Mucosa of stomach (tissue), 1 donor: Measurements from ENCODE around the gene BBLN.

ENCODE experiments used
- H3K27me3 ChIP-seq: one replicate; pipeline ENCODE4 v1.7.0; 2013; ENCODE audit warnings: mild to moderate bottlenecking, low read length; ENCODE audit not compliant: control insufficient read depth, insufficient read depth
- H3K36me3 ChIP-seq: one replicate; pipeline ENCODE4 v1.7.0; 2013; ENCODE audit warnings: low read length; ENCODE audit not compliant: control insufficient read depth, insufficient read depth
- H3K4me1 ChIP-seq: one replicate; pipeline ENCODE4 v1.7.0; 2013; ENCODE audit warnings: mild to moderate bottlenecking, low read length; ENCODE audit not compliant: control insufficient read depth, insufficient read depth
- H3K4me3 ChIP-seq: one replicate; pipeline ENCODE4 v1.7.0; 2013; ENCODE audit warnings: low read length
- H3K9ac ChIP-seq: one replicate; pipeline ENCODE4 v1.7.0; 2013; ENCODE audit warnings: mild to moderate bottlenecking, low read length, moderate library complexity
- H3K9me3 ChIP-seq: one replicate; pipeline ENCODE4 v1.7.0; 2013; ENCODE audit warnings: mild to moderate bottlenecking, low read length, moderate library complexity; ENCODE audit not compliant: control insufficient read depth
- donor health status: Pancreatic carcinoma.

Gene BBLN

DNA sequence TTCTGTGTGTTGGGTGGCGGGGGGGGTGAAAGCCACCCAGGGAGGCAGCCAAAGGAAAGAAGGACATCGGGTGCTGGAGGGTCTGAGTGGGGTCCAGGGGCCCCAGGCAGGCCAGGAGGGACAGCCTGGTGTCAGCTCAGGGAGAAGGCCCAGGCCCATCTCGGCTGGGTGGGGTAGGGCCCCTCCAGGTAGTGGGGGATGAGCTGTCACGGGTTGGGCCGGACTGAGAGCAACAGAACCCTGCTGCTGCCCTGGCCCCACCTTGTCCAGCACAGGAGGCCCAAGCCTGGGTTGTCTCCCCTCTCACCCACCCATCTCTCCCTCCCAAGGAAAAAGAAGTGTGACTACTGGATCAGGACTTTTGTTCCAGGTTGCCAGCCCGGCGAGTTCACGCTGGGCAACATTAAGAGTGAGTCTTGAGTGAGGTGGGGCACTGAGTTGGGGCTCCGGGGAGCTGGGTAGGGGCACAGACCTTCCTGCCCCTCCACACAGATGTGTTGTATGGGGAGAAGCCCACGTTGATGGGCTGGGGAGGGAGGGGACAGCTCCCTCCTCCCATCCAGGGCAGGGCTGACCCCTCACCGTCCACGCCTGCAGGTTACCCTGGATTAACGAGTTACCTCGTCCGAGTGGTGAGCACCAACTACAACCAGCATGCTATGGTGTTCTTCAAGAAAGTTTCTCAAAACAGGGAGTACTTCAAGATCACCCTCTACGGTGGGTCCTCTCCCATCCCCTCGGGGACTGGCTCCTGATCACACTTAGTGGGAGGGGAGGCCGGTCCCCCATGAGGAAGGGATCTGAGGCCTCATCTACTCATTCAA is 8.5 kb upstream of the BBLN start:
- Histone ChIP-seq H3K27me3 (no peaks in the 10 kb centered on the region), H3K4me1 (peaks cover 36% of the 10 kb centered on the region), H3K4me3 (no peak overlapping the region), H3K9me3 (no peaks in the 10 kb centered on the region), H3K36me3 (no peaks in the 10 kb centered on the region), H3K9ac (peak overlapping the region; percentile 67)

DNA sequence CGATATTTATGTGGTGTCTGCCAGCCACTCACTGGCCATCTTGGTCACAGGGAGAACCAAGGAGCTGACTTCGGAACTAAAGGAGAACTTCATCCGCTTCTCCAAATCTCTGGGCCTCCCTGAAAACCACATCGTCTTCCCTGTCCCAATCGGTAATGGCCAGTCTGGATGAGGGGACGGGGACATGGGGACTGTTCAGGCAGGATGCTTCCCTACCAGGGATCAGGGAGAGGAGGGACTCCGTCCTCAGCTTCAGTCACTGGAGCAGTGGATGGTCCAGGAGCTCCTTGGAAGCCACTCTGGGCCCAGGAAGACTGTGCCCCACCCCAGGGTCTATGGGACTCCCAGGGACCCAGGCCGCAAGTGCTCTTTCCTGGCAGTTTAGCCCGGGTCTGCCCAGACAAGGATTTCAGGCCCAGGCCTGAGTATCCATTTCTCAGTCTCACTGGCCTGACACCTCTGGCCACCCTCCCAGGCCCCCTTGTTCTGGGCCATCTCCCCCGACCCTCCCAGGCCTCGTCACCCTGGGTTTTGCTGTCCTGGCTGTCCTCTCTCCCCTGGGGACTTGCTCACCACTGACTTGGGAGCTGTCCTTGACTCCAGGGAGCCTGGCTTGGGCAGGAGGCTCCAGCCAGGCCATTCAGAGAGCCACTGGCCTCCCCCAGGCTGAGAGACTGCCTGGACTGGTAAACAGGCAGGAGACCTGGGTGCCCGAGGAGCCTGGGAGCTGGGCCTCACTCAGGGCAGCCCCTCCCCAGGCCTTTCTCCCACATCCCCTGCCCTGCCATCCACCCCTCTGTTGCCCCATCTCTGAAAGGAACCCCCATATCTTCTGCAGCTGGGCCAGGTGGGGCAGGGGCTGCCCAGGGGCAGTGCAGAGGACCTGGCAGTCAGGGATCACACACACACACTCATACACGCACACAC is 7.7 kb upstream of the BBLN start:
- Histone ChIP-seq H3K9me3 (no peaks in the 10 kb centered on the region), H3K4me1 (peaks cover 36% of the 10 kb centered on the region), H3K9ac (no peak overlapping the region), H3K4me3 (no peak overlapping the region), H3K36me3 (no peaks in the 10 kb centered on the region), H3K27me3 (no peaks in the 10 kb centered on the region)

GRCh38 chr9:128153060-128153946 is 6.8 kb upstream of the BBLN start:
- Histone ChIP-seq H3K4me3 (no peak overlapping the region), H3K36me3 (no peaks in the 10 kb centered on the region), H3K27me3 (no peaks in the 10 kb centered on the region), H3K9ac (no peak overlapping the region), H3K4me1 (peaks cover 31% of the 10 kb centered on the region), H3K9me3 (no peaks in the 10 kb centered on the region)

DNA sequence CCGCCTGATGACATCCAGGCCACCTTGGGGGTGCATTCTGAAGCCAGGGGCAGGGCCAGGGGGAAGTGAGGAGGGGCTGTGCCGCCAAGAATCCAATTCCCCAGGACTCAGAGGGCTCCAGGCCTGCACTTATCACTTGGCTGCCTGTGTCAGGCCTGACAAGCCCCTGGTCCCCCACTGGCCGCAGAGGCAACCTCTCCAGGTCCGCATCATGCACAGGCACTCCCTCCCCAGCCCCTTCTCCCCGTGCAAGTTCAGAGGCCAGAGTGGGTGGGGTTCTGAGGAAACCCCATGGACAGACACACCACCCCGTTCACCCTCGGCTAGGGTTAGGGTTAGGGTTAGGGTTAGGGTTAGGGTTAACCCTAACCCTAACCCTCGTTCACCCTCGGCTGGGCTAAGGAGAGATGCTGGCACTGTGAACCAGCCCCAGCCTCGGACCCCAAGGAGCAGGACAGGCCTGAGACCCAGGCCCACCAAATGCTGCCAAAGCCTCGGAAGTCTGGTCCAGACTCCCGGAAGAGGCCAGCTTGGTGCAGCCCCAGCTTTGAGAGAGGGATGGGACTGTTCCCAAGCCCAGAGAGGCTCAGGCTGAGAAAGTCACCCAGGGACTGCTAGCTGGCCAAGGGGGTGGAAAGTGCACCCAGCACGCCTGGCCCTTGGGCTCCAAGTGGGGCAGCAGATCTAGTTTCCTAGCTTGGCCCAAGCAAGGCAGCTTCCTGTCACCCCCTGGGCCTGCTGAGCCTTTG is 5.9 kb upstream of the BBLN start:
- no peak overlapping the region for H3K4me3 ChIP-seq
- no peaks in the 10 kb centered on the region for H3K27me3 ChIP-seq
- H3K4me1 ChIP-seq: peaks cover 23% of the 10 kb centered on the region
- H3K9ac ChIP-seq: no peak overlapping the region
- H3K36me3 ChIP-seq: no peaks in the 10 kb centered on the region
- no peaks in the 10 kb centered on the region for H3K9me3 ChIP-seq

- Histone ChIP-seq H3K4me3 (no peak overlapping the region), H3K36me3 (no peaks in the 10 kb centered on the region), H3K9ac (no peak overlapping the region), H3K9me3 (no peaks in the 10 kb centered on the region), H3K27me3 (no peaks in the 10 kb centered on the region), H3K4me1 (peaks cover 17% of the 10 kb centered on the region)
Measured at GRCh38 chr9:128155736-128156500, 4.1 kb upstream of the BBLN start.

DNA sequence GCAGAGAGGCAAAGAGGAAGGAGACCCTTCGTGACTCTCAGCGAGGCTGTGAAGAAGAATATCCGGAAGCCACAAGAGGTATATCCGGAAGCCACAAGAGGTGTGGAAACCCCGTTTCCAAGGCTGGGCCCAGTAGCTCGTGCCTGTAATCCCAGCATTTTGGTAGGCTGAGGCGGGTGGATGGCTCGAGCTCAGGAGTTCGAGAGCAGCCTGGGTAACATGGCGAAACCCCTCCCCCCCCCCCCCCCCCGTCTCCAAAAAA is 612 bp upstream of the BBLN start:
- H3K4me1 ChIP-seq: peaks cover 16% of the 10 kb centered on the region
- H3K27me3 ChIP-seq: no peaks in the 10 kb centered on the region
- no peaks in the 10 kb centered on the region for H3K9me3 ChIP-seq
- peak overlapping the region; percentile 64 for H3K9ac ChIP-seq
- H3K36me3 ChIP-seq: no peaks in the 10 kb centered on the region
- peak overlapping the region; percentile 15 for H3K4me3 ChIP-seq

DNA sequence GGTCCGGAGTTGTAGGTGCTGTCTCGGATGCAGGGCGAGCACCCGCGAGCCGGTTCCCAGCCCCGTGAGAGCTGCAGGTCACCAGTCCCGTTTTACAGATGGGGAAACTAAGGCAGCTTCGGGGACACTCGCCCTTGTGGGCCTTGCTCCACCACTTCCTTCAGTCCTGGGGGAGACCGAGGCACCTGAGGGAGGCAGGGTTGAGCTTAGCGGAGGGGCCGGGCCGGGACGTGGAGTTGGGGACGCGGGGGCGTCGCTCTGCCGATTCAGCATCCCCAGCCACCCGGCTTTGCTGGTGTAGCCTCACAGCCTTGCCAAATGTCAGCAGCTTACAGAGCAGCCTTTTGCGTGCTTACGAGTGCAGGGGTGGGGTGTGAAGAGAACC is 530 bp downstream of the BBLN start:
- peak overlapping the region; percentile 93 for H3K4me3 ChIP-seq
- no peaks in the 10 kb centered on the region for H3K27me3 ChIP-seq
- no peaks in the 10 kb centered on the region for H3K36me3 ChIP-seq
- peaks cover 16% of the 10 kb centered on the region for H3K4me1 ChIP-seq
- peak overlapping the region; percentile 83 for H3K9ac ChIP-seq
- no peaks in the 10 kb centered on the region for H3K9me3 ChIP-seq

- no peak overlapping the region for H3K9ac ChIP-seq
Measured at GRCh38 chr9:128161215-128161902, 1.3 kb downstream of the BBLN start.

GRCh38 chr9:128162215-128163026 is 2.4 kb downstream of the BBLN start:
- Histone ChIP-seq H3K36me3 (no peaks in the 10 kb centered on the region), H3K9me3 (no peaks in the 10 kb centered on the region), H3K4me1 (peaks cover 16% of the 10 kb centered on the region), H3K27me3 (no peaks in the 10 kb centered on the region), H3K4me3 (no peak overlapping the region), H3K9ac (no peak overlapping the region)

More at GRCh38 chr9:128161215-128161902, 1.3 kb downstream of the BBLN start:
- Histone ChIP-seq H3K27me3 (no peaks in the 10 kb centered on the region), H3K9me3 (no peaks in the 10 kb centered on the region), H3K36me3 (no peaks in the 10 kb centered on the region), H3K4me1 (peaks cover 16% of the 10 kb centered on the region), H3K4me3 (no peak overlapping the region)

- Histone ChIP-seq H3K9me3 (no peaks in the 10 kb centered on the region), H3K36me3 (peaks cover 4% of the 10 kb centered on the region), H3K4me1 (peaks cover 16% of the 10 kb centered on the region), H3K27me3 (no peaks in the 10 kb centered on the region), H3K9ac (no peak overlapping the region), H3K4me3 (no peak overlapping the region)
Measured at GRCh38 chr9:128163027-128163515, 3.0 kb downstream of the BBLN start.
